Loucy (cell line): Measurements from ENCODE around the gene CIB4.

Experiments
- H2AFZ ChIP-seq: fragments of 200-600 bp; sonication (generic); 2 replicates; pipeline ENCODE4 v1.6.0; 2016; ENCODE audit warnings: antibody characterized with exemption, mild to moderate bottlenecking, low read length, moderate library complexity
- H3F3A ChIP-seq: fragments of 200-600 bp; 2 replicates; pipeline ENCODE4 v1.6.0; 2016; ENCODE audit warnings: antibody characterized with exemption, low read depth, mild to moderate bottlenecking
- H3K27me3 ChIP-seq: fragments of 200-600 bp; sonication (generic); 2 replicates; pipeline ENCODE4 v1.6.1; 2014; ENCODE audit warnings: low read length, mild to moderate bottlenecking; ENCODE audit not compliant: insufficient read depth, poor library complexity, severe bottlenecking
- H3K36me3 ChIP-seq: fragments of 200-600 bp; sonication (generic); 2 replicates; pipeline ENCODE4 v1.6.1; 2016; ENCODE audit warnings: low read length; ENCODE audit not compliant: insufficient read depth
- H3K4me1 ChIP-seq: fragments of 200-600 bp; sonication (generic); 2 replicates; pipeline ENCODE4 v1.5.1; 2014; ENCODE audit warnings: low read length, mild to moderate bottlenecking; ENCODE audit not compliant: insufficient read depth, poor library complexity, severe bottlenecking
- H3K4me2 ChIP-seq: fragments of 200-600 bp; sonication (generic); 2 replicates; pipeline ENCODE4 v1.6.0; 2014; ENCODE audit warnings: antibody characterized with exemption, low read length, low read depth, mild to moderate bottlenecking; ENCODE audit not compliant: poor library complexity, severe bottlenecking
- H3K4me3 ChIP-seq: fragments of 200-600 bp; sonication (generic); 2 replicates; pipeline ENCODE4 v1.5.1; 2014; ENCODE audit warnings: low read length, mild to moderate bottlenecking, mixed read lengths; ENCODE audit not compliant: poor library complexity, severe bottlenecking
- H3K79me2 ChIP-seq: fragments of 200-600 bp; sonication (generic); 2 replicates; pipeline ENCODE4 v1.6.1; 2014; ENCODE audit warnings: low read length; ENCODE audit not compliant: insufficient read depth
- H3K9ac ChIP-seq: fragments of 200-600 bp; sonication (generic); 2 replicates; pipeline ENCODE4 v1.6.0; 2014; ENCODE audit warnings: mild to moderate bottlenecking, low read depth, low read length, moderate library complexity; ENCODE audit not compliant: poor library complexity, severe bottlenecking
- H3K9me2 ChIP-seq: fragments of 200-600 bp; sonication (generic); replicated peaks from 2 replicates; pipeline ENCODE4 v1.6.1; 2016; ENCODE audit warnings: low read depth, low read length, mixed read lengths
- H3K9me3 ChIP-seq: fragments of 200-600 bp; sonication (generic); 2 replicates; pipeline ENCODE4 v1.6.1; 2014; ENCODE audit warnings: mild to moderate bottlenecking, antibody characterized with exemption, low read length, low read depth; ENCODE audit not compliant: insufficient read depth
- H4K20me1 ChIP-seq: fragments of 200-600 bp; sonication (generic); 2 replicates; pipeline ENCODE4 v1.6.0; 2014; ENCODE audit warnings: antibody characterized with exemption, low read length, mild to moderate bottlenecking; ENCODE audit not compliant: insufficient read depth, poor library complexity, severe bottlenecking
- EZH2phosphoT487 ChIP-seq: fragments of 200-600 bp; IDR thresholded peaks from 2 replicates; pipeline ENCODE4 v1.6.1; 2018; ENCODE audit warnings: antibody characterized with exemption, mild to moderate bottlenecking, moderate library complexity, borderline replicate concordance
- TF ChIP-seq, protein P1 (sequence below): fragments of 200-600 bp; sonication (generic); conservative IDR thresholded peaks from 2 replicates; pipeline ENCODE4 v1.5.1; 2014; ENCODE audit warnings: mild to moderate bottlenecking, antibody characterized with exemption, low read length

CIB4 gene

DNA sequence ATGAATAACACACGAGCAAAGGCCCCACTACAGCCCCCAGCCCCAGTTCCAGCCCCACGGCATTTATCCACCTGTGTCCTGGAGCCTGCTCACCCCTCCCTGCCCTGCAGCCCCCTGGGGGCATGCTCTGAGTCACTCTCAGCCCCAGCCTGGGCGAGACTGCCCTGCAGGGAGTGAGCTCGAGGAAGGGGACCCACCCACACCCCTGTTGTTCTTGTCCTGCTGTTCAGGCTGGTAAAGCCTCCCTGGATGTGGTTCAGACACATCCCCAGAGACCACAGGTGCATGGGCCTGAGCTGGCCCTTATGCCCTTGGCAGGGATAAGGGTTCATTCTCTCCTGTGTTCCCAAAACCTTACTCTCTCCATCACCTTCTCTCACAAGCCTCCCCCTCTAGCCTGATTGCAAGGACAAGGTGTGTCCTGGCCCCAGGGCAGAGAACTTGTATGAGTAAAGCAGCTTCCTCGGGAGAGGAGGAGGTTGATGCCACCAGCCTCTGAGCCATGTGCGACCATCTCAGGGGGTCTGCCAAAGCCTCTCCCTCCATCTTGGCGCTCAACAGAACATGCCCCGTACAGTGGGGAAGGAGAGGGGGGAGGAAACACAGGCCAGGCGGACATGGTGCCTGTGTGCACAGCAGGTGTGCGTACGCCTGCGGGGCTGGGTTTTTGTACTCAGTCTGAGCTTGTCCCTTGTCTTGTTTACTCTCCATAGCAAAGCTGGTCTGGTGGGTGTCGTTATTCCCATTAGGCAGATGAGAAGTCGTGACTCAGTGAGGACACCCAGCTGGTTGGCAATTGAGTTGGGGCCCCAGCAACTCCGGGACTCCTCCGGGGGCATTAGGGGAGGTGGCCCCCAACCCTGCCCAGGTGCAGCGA lies 64.4 kb downstream of the CIB4 start:
- Histone ChIP-seq H3F3A (no peaks in the 10 kb centered on the region), H3K4me2 (no peak overlapping the region), H3K27me3 (no peaks in the 10 kb centered on the region), H3K4me1 (no peaks in the 10 kb centered on the region), H3K36me3 (no peaks in the 10 kb centered on the region), H3K9me3 (no peaks in the 10 kb centered on the region), H4K20me1 (no peaks in the 10 kb centered on the region), H3K79me2 (no peaks in the 10 kb centered on the region), H2AFZ (no peak overlapping the region), H3K9me2 (no peaks in the 10 kb centered on the region), H3K4me3 (no peak overlapping the region), H3K9ac (no peak overlapping the region)
- TF ChIP-seq, protein P1, sequence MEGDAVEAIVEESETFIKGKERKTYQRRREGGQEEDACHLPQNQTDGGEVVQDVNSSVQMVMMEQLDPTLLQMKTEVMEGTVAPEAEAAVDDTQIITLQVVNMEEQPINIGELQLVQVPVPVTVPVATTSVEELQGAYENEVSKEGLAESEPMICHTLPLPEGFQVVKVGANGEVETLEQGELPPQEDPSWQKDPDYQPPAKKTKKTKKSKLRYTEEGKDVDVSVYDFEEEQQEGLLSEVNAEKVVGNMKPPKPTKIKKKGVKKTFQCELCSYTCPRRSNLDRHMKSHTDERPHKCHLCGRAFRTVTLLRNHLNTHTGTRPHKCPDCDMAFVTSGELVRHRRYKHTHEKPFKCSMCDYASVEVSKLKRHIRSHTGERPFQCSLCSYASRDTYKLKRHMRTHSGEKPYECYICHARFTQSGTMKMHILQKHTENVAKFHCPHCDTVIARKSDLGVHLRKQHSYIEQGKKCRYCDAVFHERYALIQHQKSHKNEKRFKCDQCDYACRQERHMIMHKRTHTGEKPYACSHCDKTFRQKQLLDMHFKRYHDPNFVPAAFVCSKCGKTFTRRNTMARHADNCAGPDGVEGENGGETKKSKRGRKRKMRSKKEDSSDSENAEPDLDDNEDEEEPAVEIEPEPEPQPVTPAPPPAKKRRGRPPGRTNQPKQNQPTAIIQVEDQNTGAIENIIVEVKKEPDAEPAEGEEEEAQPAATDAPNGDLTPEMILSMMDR = no peak
- TF ChIP-seq EZH2phosphoT487 = no peak

DNA sequence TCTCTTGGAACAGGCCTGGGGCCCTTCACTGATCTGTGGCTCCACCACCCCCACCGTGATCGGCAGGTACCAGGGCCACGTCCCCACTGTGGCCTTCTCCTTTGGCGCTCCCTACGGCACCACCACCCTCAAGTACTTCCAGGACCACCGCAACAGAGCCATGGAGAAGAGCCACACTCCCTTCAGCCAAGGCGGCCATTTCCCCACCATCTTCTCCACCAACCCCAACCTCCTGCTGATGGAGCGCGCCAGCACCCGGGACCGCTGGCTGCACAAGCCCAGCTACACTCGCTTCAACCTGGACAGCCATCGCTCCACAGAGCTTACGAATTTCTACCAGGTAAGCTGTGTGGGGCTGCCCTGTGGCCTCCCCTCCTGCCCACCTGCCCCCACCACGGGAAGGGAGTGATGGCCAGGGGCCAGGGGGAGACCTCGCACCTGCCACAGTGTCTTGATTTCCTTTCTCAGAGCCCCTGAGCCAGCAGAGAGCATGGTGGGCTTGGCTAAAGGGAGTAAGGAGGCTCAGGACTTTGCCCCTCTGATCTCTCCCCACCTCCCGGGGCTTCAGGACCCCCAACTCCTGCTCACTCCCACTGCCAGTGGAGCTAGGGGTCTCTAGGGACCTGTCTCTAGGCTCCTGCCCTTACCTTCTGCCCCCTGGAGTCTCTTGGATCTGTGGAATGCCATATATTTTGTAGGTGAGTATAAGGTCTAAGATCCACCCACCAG lies 65.2 kb downstream of the CIB4 start:
- Histone ChIP-seq H3K4me1 (no peaks in the 10 kb centered on the region), H3K36me3 (no peaks in the 10 kb centered on the region), H3K27me3 (no peaks in the 10 kb centered on the region), H4K20me1 (no peaks in the 10 kb centered on the region), H3K79me2 (no peaks in the 10 kb centered on the region), H2AFZ (no peak overlapping the region), H3K9me3 (no peaks in the 10 kb centered on the region), H3K4me3 (no peak overlapping the region), H3F3A (no peaks in the 10 kb centered on the region), H3K9me2 (no peaks in the 10 kb centered on the region), H3K9ac (no peak overlapping the region), H3K4me2 (no peak overlapping the region)
- no peak for TF ChIP-seq EZH2phosphoT487
- TF ChIP-seq, protein P1 = no peak

DNA sequence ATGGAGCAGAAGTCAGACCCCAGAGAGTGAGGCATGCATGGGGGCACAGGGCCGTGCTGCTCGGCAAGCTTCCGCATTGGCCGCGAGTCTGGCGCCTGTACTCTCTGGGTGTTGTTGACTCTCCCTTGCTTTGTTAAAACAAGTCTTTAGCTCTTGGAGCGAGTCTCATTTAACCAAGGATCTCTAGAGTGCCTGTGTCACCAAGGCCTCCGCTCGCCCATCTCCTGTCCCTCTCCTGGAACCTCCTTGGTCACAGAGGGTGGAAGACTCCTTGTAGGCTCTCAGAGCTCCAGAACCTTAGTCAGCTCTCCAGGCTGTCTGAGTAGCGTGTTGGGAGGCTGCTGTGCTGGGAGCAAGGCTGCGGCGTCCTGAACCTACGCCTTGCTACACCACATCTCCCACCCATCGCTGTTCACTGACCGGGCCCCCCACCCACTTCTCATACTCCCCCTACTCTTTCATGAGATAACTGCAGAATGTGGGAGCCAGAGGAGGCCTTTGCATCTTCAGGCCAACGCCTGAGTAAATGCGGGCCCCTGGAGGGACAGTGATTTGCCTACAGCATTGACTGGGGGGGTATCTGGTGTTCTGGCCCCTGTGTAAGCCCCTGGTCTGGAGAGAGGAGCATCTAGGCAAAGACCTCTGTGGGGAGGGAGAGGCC lies 66.1 kb downstream of the CIB4 start:
- no peaks in the 10 kb centered on the region for H3K79me2 ChIP-seq
- no peaks in the 10 kb centered on the region for H3K4me1 ChIP-seq
- H3K9ac ChIP-seq = no peak overlapping the region
- no peaks in the 10 kb centered on the region for H3K36me3 ChIP-seq
- H2AFZ ChIP-seq = no peak overlapping the region
- H3K9me2 ChIP-seq = no peaks in the 10 kb centered on the region
- H3K4me3 ChIP-seq = no peak overlapping the region
- no peaks in the 10 kb centered on the region for H3F3A ChIP-seq
- H3K4me2 ChIP-seq = no peak overlapping the region
- no peaks in the 10 kb centered on the region for H3K9me3 ChIP-seq
- no peaks in the 10 kb centered on the region for H3K27me3 ChIP-seq
- TF ChIP-seq EZH2phosphoT487 = no peak
- TF ChIP-seq, protein P1 = no peak
- H4K20me1 ChIP-seq = no peaks in the 10 kb centered on the region
